HepG2 (cell line): ENCODE data around the gene PDE4D.

Source experiments
- CTCF ChIP-seq: sonication (generic); formaldehyde crosslinking; IDR thresholded peaks from 2 replicates; pipeline ENCODE4 v1.5.0; 2020; ENCODE audit warnings: mild to moderate bottlenecking, missing genetic modification reagents, moderate library complexity
- HDAC2 ChIP-seq: sonication (generic); formaldehyde crosslinking; IDR thresholded peaks from 2 replicates; pipeline ENCODE4 v1.4.0; 2020; ENCODE audit warnings: missing genetic modification reagents
- MYNN ChIP-seq: sonication (generic); formaldehyde crosslinking; IDR thresholded peaks from 2 replicates; pipeline ENCODE4 v1.4.0; 2020; ENCODE audit warnings: mild to moderate bottlenecking, low read depth, missing genetic modification reagents
- RNF219 ChIP-seq: sonication (generic); formaldehyde crosslinking; IDR thresholded peaks from 2 replicates; pipeline ENCODE4 v1.5.0; 2020; ENCODE audit warnings: mild to moderate bottlenecking, missing genetic modification reagents
- ZHX1 ChIP-seq: sonication (generic); formaldehyde crosslinking; IDR thresholded peaks from 2 replicates; pipeline ENCODE4 v1.8.1; 2022; ENCODE audit warnings: low read depth, mild to moderate bottlenecking, missing genetic modification reagents

- TF ChIP-seq ZHX1: no peak
- TF ChIP-seq RNF219 (CRISPR knock-in tag): no peak
- TF ChIP-seq MYNN: no peak
- TF ChIP-seq CTCF (CRISPR knock-in tag): no peak
- no peak for TF ChIP-seq HDAC2 (CRISPR knock-in tag)
Observed at GRCh38 chr5:59795141-59795540, 98.4 kb downstream of the PDE4D start.
